HTR-8/SVneo (cell line): Measurements from ENCODE around the gene SLC6A2.
"Not testable (repeated sequence)": the region's sequence is repeated elsewhere in the genome, so short reads cannot be mapped to it uniquely, and the experiment has no call there.

Experiments
- DNase-seq: peaks from one replicate; pipeline ENCODE4 v3.0.0; 2011; ENCODE audit warnings: low spot score, mixed read lengths; ENCODE audit not compliant: insufficient read length
- FAIRE-seq: peaks from 2 replicates; lab custom pipeline; 2011; peaks lifted over from hg19 to GRCh38; lab: Jason Lieb, UNC

Gene SLC6A2

GRCh38 chr16:55655897-55656681, at the start of gene SLC6A2:
Gene SLC6A2 (plus strand): TSS chr16:55655988. CDS start chr16:55656695, 707 bp downstream.
- no peak for FAIRE-seq
- DNase-seq: no peak

DNA sequence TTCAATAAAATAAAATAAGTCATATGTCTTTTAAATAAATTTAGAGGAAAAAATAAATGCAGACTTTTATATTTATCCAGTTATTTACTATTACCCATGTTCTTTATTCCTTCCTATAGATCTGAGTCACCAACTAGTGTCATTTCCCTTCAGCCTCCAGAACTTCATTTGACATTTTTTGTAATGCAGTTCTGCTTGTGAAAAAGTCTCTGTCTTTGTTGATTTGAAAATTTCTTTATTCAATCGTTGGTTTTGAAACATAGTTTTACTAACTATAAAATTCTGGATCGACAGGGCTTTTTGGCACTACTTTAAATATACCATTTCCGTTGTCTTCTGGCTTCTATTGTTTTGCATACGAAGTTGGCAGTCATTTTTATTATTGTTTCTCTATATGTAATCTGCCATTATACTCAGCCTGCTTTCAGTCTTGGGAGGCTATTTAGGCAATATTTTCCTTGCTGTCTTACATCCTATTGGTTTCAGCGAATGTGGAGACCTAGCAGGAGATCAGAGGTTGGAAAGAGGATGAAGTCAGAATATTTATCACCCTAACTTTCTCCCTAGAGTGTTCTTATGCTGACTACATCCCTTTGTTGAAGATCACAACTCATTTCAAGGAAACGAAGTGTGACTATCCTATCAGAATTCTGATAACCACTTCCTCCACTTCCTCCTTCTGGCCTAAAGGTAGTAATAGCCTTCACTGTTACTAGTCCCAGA, 42.0 kb upstream of the SLC6A2 start:
- no peak for FAIRE-seq
- no peak for DNase-seq

DNA sequence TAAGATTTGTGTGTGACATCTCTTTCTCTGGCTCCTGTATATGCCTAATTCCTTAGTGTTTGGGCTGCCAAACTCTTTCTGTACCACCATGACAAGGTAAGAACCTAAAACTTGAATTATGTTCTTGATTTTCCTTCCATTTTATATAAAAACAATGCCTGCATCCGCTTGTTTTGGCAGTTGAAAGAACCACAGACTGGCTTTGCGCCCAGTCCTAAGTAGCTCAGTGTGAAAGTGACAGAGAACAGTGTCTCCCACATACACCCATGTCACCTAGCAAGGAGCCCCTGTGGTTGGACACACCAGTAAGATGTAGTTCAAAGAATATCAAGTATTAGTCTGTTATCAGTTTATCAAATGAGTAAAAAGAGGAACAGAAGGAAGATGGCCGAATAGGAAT, 40.7 kb upstream of the SLC6A2 start:
- FAIRE-seq (no peak), DNase-seq (no peak)

GRCh38 chr16:55615670-55616069, 40.1 kb upstream of the SLC6A2 start:
- not testable (repeated sequence) for FAIRE-seq, DNase-seq

DNA sequence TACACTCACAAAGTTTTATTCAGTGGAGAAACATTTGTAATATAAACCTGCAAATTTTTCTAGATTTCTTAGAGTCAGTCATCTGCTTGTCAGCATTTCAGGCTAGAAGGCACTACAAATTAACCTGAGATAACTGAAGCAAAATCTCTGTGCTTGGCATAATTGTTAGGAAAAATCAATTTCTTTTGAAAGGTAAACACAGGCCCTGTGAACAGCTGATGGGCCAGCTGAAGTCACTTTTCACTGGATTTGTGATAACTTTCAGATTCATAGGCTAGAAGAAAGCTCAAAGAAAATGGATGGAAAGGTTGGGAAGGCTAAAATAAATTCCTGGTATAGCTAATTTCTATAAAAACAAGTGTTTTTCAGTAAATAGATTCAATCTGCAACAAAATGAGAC, 34.0 kb upstream of the SLC6A2 start:
- no peak for DNase-seq
- no peak for FAIRE-seq

DNA sequence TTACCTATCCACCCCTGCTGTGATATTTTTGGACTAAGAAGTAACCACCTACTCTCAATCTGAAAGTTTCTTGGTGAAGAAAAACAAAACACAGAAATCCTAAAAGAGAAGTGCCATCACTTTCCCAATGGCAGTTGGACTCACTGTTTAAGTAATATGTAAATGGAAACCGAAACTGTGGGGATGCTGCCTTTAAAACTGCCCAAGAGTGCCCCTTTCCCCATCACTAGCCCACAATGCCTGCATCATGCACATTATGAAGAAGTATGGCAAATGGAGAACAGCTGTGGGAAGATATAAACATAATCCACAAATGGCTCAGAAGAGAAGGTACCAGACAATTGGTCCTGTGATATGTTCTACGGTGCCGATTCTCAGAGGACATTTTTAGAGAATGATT, 33.5 kb upstream of the SLC6A2 start:
- DNase-seq (no peak), FAIRE-seq (no peak)

DNA sequence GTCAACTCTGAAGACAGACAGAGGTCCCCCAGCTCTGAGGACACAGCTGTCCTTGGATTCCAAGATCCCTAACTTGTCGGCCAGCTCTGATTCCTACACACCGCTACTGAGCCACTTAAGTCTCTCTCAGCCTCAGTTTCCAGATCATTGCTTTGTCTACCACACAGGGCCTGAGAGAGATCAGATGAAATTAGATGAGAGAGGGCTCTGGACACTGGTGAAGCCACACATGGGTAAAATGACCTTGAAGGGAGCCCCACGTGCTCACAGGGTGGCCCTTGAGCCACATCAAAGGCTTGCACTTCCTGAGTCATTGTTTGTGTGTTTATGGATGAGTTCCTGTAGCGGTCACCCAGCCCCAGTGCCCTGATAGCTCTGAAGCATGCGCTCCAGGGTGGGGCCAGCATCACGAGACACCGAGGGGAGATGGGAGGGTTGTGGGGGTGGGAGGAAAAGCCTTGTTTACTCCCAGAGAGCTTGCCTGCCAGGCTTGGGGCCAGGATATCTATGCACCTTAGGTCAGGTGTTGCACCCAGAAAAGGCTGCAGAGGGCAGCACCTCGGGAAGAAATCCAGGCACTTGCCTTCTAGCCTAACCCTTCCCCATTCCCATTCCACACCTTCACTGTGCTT, 32.7 kb upstream of the SLC6A2 start:
- FAIRE-seq: no peak
- no peak for DNase-seq

DNA sequence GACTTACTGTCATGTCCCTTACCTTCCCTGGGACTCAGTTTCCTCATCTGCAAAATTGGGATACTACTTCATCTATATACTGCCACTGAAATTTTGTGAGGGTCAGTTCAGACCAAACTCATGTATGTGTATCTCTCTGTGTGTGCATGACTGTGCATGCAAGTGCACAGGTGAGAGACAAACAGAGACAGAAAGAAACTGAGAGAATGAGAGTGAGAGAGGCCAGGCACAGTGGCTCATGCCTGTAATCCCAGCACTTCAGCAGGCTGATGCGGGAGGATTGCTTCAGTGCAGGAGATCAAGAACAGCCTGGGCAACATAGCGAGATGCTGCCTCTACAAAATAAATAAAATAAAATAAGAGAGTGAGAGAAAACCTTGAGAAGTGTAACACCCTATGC, 32.1 kb upstream of the SLC6A2 start:
- DNase-seq (no peak), FAIRE-seq (no peak)

GRCh38 chr16:55624696-55625095, 31.1 kb upstream of the SLC6A2 start:
- FAIRE-seq (no peak), DNase-seq (no peak)

- no peak for DNase-seq
These were observed 29.9 kb upstream of the SLC6A2 start for GRCh38 chr16:55625843-55626242.

DNA sequence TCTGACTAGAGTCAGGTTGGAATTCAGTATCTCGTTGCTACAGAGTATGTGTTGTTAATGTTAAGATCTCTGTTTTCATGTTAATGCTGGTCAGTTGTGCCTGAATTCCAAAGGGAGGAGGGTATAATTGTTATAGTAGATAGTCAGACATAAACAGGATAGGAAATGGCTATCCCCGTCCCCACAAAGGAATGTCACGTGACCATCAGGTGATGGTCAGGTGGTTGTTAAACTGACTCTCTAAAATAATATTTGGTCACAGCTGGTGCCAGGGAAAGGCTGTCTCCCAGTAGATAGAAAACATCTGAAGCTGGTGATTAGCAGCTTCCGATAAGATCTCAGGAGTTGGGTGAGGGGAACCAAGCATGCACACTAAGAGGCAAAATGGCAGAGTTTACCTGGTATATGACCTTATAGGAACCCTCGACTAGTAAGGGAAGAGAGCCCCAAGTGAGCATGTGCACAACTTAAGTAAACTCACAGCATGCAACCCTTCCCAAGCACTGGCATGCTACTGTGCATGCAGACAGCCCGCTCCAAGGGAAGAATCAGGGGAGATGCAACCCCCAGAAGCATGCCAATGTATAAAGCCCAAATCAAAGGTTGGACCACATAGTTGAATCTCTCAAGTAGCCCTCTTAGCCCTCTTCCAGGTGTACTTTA, 27.4 kb upstream of the SLC6A2 start:
- FAIRE-seq: no peak
- no peak for DNase-seq

More at GRCh38 chr16:55625843-55626242, 29.9 kb upstream of the SLC6A2 start:
- FAIRE-seq: no peak

DNA sequence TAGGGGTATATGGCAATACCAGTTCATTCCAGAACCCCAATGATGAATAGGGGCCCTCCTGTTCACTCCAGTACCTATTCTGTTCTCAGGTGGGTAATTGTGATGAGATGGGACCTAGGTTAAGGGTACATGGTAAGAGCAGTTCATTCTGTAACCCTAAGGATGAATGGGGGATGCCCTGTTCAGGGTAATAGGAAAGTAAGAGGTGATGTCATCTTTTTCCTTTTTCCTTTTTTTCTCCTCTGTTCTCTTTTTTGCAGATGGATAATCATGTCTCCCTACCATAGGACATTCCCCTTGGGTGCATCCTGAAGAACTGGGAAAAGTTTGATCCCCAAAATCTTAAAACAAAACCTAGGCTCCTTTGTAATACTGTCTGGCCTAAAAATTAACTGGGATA, 25.0 kb upstream of the SLC6A2 start:
- DNase-seq: no peak
- no peak for FAIRE-seq

GRCh38 chr16:55632259-55632658, 23.5 kb upstream of the SLC6A2 start:
- no peak for FAIRE-seq

GRCh38 chr16:55634193-55634592, 21.6 kb upstream of the SLC6A2 start:
- DNase-seq (no peak), FAIRE-seq (no peak)

More at GRCh38 chr16:55632259-55632658, 23.5 kb upstream of the SLC6A2 start:
- no peak for DNase-seq

GRCh38 chr16:55638256-55638655, 17.5 kb upstream of the SLC6A2 start:
- DNase-seq (no peak), FAIRE-seq (no peak)

DNA sequence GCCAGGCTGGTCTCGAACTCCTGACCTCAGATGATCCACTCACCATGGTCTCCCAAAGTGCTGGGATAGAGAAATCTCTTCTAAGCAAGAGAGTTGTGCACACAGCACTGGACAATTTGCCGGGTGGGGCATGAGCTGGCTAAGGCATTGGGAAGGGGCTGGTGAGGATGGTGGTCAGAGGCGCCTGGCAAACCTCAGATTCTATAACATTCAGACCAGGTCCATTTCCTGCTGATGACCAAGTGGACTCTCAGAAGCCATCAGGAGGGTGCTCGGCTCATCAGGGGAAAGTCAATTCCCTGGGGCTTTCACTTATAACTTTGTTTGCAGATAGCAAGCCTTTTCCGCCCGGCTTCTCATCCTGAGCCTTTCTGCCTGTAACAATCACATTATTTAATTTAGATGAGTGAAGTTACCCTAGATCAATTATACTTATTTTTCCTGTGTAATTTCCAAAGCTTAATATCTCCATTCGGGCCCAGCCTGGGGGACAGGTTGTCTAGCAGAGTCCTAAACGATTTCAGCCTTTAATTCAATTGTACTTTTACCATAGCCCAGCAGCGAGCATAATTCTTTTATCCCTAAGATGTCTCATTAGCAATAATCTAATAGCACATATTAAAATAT, 15.0 kb upstream of the SLC6A2 start:
- DNase-seq (no peak), FAIRE-seq (no peak)

- FAIRE-seq (no peak), DNase-seq (no peak)
These were observed 14.2 kb upstream of the SLC6A2 start for GRCh38 chr16:55641430-55642056.

DNA sequence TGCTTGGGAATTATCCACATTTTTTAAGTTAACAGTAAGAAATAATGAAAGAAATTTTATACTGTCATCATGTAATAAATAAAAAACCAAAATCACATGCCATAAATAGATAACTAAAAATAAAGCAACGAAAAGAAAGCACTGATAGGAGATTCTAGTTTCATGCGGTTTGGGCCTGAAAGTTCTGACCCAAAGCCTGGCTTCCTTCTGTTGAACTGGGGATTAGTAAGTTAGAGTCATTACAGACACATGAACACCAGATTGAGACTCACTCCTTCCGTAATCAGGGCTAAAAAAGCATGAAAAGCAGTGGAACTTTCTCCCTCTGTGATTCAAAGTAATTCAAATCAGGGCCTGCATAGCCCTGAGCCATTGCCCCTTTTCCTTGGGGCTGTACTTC, 13.2 kb upstream of the SLC6A2 start:
- DNase-seq (no peak), FAIRE-seq (no peak)

GRCh38 chr16:55643161-55643970, 12.4 kb upstream of the SLC6A2 start:
- DNase-seq: no peak
- no peak for FAIRE-seq
